ENCODE measurements around the gene FBXO2.

The FBXO2 gene

DNA sequence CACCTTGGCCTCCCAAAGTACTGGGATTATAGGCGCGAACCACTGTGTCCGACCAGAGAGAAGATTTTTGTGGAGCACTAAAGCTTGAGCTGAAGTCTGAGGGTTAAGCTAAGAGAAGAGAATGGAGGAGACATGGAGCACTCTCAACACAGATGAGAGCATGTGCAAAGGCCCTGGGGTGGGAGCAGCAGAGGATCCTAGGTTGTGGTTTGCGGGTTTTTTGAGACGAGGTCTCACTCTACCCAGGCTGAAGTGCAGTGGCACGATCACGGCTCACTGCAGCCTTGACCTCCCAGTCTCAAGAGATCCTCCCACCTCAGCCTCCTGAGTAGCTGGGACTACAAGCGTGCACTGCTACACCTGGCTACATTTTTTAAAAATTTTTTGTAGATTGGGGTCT lies 30.5 kb downstream of the FBXO2 start:
- TF ChIP-seq, protein P1, sequence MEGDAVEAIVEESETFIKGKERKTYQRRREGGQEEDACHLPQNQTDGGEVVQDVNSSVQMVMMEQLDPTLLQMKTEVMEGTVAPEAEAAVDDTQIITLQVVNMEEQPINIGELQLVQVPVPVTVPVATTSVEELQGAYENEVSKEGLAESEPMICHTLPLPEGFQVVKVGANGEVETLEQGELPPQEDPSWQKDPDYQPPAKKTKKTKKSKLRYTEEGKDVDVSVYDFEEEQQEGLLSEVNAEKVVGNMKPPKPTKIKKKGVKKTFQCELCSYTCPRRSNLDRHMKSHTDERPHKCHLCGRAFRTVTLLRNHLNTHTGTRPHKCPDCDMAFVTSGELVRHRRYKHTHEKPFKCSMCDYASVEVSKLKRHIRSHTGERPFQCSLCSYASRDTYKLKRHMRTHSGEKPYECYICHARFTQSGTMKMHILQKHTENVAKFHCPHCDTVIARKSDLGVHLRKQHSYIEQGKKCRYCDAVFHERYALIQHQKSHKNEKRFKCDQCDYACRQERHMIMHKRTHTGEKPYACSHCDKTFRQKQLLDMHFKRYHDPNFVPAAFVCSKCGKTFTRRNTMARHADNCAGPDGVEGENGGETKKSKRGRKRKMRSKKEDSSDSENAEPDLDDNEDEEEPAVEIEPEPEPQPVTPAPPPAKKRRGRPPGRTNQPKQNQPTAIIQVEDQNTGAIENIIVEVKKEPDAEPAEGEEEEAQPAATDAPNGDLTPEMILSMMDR (IDR thresholded peaks at IDR 0.05; ENCODE audit: insufficient read depth, low read length, missing control alignments) = no peak
- ChIA-PET POLR2A (no interaction called here), CTCF (no interaction called here)
- H3K4me3 ChIP-seq (ENCODE audit: low read depth, low read length) = no peak overlapping the region
- no peak for DNase-seq (ENCODE audit: low read depth, low spot score)

DNA sequence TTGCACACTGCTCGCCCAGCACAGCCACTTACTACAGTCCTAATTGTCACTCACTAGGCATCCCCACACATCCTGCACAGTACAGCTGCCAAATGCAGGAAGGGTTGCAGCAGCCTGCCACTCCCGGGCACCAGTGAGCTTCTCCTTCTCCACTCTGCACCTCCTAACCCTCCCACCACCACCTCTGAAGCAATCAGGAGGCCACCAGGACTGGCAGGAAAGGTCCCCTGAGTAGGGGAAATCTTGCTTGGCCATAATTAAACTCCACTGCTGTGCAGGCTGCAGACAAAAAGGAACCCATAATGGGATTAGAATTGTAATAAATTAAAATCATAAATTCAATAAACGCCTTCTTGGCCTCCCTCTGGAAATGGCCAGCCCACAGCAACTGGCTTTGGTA lies 31.8 kb downstream of the FBXO2 start:
- ChIA-PET POLR2A (no interaction called here), CTCF (no interaction called here)
- TF ChIP-seq, protein P1 (IDR thresholded peaks at IDR 0.05; ENCODE audit: insufficient read depth, low read length, missing control alignments) = no peak
- H3K4me3 ChIP-seq (ENCODE audit: low read depth, low read length) = no peak overlapping the region
- DNase-seq (ENCODE audit: low read depth, low spot score) = no peak

DNA sequence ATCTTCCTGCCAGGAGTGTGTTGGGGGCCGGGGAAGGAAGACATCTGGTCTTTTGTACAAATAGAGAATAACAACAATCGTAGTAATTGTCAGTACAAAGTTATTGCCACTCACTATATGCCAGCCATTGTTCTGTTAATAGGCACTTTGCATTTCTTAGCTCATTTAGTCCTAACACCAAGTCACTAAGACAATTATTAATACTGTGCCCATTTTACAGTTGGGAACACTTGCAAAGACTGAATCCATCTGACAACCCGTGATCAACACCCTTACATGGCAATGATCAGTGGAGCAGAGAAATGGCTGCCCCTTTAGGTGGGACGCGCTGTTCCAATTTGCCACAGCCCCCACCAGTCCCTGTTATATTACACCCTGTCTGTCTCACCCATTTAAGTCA lies 33.3 kb downstream of the FBXO2 start:
- H3K4me3 ChIP-seq (ENCODE audit: low read depth, low read length) = no peak overlapping the region
- POLR2A ChIA-PET = no interaction called here
- TF ChIP-seq, protein P1 (IDR thresholded peaks at IDR 0.05; ENCODE audit: insufficient read depth, low read length, missing control alignments) = no peak
- CTCF ChIA-PET = no interaction called here
- no peak for DNase-seq (ENCODE audit: low read depth, low spot score)

DNA sequence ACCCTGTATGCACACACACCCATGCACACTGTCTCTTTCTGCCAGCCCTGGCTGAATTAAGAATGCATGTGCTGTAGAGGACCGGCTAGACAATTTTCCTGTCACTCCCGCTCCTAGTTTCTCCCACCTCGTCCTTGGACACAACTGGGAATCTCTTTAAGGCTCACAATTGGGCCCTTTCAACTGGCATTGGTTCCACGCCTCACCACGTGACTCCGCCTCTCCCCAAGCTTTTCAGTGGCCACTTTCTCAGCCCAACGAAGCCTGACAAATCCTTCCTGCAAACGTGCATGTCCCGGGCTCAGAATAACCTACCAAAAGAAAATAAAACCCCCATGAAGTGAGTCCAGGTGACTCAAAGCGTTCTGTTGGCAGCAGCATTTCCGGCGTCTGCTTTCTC lies 33.8 kb downstream of the FBXO2 start:
- ChIA-PET POLR2A (no interaction called here), CTCF (no interaction called here)
- H3K4me3 ChIP-seq (ENCODE audit: low read depth, low read length) = no peak overlapping the region
- no peak for DNase-seq (ENCODE audit: low read depth, low spot score)
- TF ChIP-seq, protein P1 (IDR thresholded peaks at IDR 0.05; ENCODE audit: insufficient read depth, low read length, missing control alignments) = no peak

DNA sequence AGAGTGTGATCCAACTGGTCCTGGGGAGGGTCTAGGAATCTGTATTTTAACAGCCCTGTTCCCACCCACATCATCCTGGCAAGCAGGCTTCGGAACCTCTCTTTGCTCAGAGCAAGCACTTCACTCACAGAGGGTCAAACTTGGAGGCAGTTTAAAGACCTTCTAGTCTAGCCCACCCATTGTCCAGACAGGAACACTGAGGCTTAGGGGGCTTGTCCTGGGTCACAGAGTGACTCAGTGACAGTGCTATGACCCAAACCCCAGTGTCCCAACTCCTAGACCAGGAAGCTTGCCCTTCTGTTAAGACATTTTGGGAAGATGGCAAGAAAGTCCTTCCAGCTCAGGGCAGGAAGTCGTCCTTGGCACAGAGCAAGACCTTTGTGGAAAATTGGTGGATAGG lies 36.5 kb downstream of the FBXO2 start:
- CTCF ChIA-PET = interaction anchor here (1.0 kb wide), 1 partner anchor 28 kb away, joined by 3 read pairs; no protein-coding TSS in a partner anchor
- POLR2A ChIA-PET = no interaction called here
- no peak overlapping the region for H3K4me3 ChIP-seq (ENCODE audit: low read depth, low read length)
- TF ChIP-seq, protein P1 (IDR thresholded peaks at IDR 0.05; ENCODE audit: insufficient read depth, low read length, missing control alignments) = no peak
- no peak for DNase-seq (ENCODE audit: low read depth, low spot score)

DNA sequence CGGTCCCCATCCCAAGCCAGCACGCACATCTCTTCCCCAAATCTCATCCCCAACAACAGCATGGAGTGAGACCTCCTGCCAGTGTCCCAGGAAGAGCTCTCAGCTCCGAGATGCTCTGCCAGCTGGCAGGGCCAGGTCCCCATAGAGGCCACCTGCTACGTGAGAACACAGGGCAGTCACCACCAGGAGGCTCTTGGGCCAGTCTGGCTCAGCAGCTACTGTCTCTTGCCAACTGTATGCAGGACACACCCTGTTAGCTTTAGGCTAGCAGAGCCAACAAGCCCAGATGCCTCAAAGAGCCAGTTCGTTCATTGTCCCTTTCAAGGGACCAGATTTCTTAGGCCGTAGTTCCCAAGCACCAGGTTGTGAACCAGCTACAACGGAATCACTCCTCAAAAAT lies 36.9 kb downstream of the FBXO2 start:
- H3K4me3 ChIP-seq (ENCODE audit: low read depth, low read length) = no peak overlapping the region
- ChIA-PET CTCF (interaction anchor here (1.0 kb wide), 1 partner anchor 28 kb away, joined by 3 read pairs; no protein-coding TSS in a partner anchor), POLR2A (no interaction called here)
- no peak for DNase-seq (ENCODE audit: low read depth, low spot score)
- TF ChIP-seq, protein P1 (IDR thresholded peaks at IDR 0.05; ENCODE audit: insufficient read depth, low read length, missing control alignments) = no peak

Measured in AG04449 (cell line).